HUES6 (cell line): Measurements from ENCODE around the gene GMDS.

Experiments
- H3K27ac ChIP-seq: 2 replicates; pipeline ENCODE4 v1.7.0; 2013; ENCODE audit warnings: low read depth, mild to moderate bottlenecking, low read length, inconsistent platforms
- H3K27me3 ChIP-seq: 2 replicates; pipeline ENCODE4 v1.6.1; 2013; ENCODE audit warnings: low read length; ENCODE audit not compliant: control insufficient read depth, insufficient read depth
- H3K36me3 ChIP-seq: 2 replicates; pipeline ENCODE4 v1.6.1; 2013; ENCODE audit warnings: low read length; ENCODE audit not compliant: control insufficient read depth, insufficient read depth
- H3K4me1 ChIP-seq: 2 replicates; pipeline ENCODE4 v1.6.1; 2013; ENCODE audit warnings: low read length; ENCODE audit not compliant: control insufficient read depth, insufficient read depth
- H3K4me3 ChIP-seq: 2 replicates; pipeline ENCODE4 v1.5.1; 2013; ENCODE audit warnings: low read depth, low read length
- H3K9ac ChIP-seq: one replicate; pipeline ENCODE4 v1.6.1; 2013; ENCODE audit warnings: mild to moderate bottlenecking, low read length
- H3K9me3 ChIP-seq: 2 replicates; pipeline ENCODE4 v1.6.1; 2013; ENCODE audit warnings: low read depth, low read length; ENCODE audit not compliant: control insufficient read depth, insufficient read depth

Gene GMDS

GRCh38 chr6:1645466-1646185 lies 599.8 kb downstream of the GMDS start:
- Histone ChIP-seq H3K4me3 (no peak overlapping the region), H3K9ac (no peak overlapping the region), H3K36me3 (no peaks in the 10 kb centered on the region), H3K4me1 (peaks cover 4% of the 10 kb centered on the region; the same call in 1 of the 2 replicates), H3K27me3 (no peaks in the 10 kb centered on the region; the same call in 1 of the 2 replicates), H3K9me3 (no peaks in the 10 kb centered on the region), H3K27ac (no peak overlapping the region)

- H3K4me3 ChIP-seq: no peak overlapping the region
- H3K9ac ChIP-seq: no peak overlapping the region
- H3K4me1 ChIP-seq: peaks cover 4% of the 10 kb centered on the region; the same call in 1 of the 2 replicates
- no peaks in the 10 kb centered on the region; the same call in 1 of the 2 replicates for H3K27me3 ChIP-seq
- H3K36me3 ChIP-seq: no peaks in the 10 kb centered on the region
- no peak overlapping the region for H3K27ac ChIP-seq
- H3K9me3 ChIP-seq: no peaks in the 10 kb centered on the region
Observed at GRCh38 chr6:1644516-1645060, 600.8 kb downstream of the GMDS start.

GRCh38 chr6:1643830-1644445 lies 601.5 kb downstream of the GMDS start:
- Histone ChIP-seq H3K4me1 (peaks cover 4% of the 10 kb centered on the region; the same call in 1 of the 2 replicates), H3K27me3 (no peaks in the 10 kb centered on the region; the same call in 1 of the 2 replicates), H3K9me3 (no peaks in the 10 kb centered on the region), H3K4me3 (no peak overlapping the region), H3K27ac (no peak overlapping the region), H3K36me3 (no peaks in the 10 kb centered on the region), H3K9ac (no peak overlapping the region)

- Histone ChIP-seq H3K27ac (no peak overlapping the region), H3K27me3 (no peaks in the 10 kb centered on the region; the same call in 1 of the 2 replicates)
Observed at GRCh38 chr6:1643111-1643510, 602.3 kb downstream of the GMDS start.

GRCh38 chr6:1641343-1641885 lies 604.0 kb downstream of the GMDS start:
- Histone ChIP-seq H3K27me3 (no peaks in the 10 kb centered on the region; the same call in 1 of the 2 replicates), H3K27ac (no peak overlapping the region), H3K9ac (no peak overlapping the region), H3K4me1 (peaks cover 4% of the 10 kb centered on the region; the same call in 1 of the 2 replicates), H3K9me3 (no peaks in the 10 kb centered on the region), H3K4me3 (no peak overlapping the region), H3K36me3 (no peaks in the 10 kb centered on the region)

More at GRCh38 chr6:1643111-1643510, 602.3 kb downstream of the GMDS start:
- Histone ChIP-seq H3K9me3 (no peaks in the 10 kb centered on the region), H3K4me1 (peaks cover 4% of the 10 kb centered on the region; the same call in 1 of the 2 replicates), H3K9ac (no peak overlapping the region), H3K36me3 (no peaks in the 10 kb centered on the region), H3K4me3 (no peak overlapping the region)

- Histone ChIP-seq H3K4me1 (peaks cover 4% of the 10 kb centered on the region; the same call in 1 of the 2 replicates), H3K27me3 (no peaks in the 10 kb centered on the region; the same call in 1 of the 2 replicates), H3K4me3 (no peak overlapping the region), H3K36me3 (no peaks in the 10 kb centered on the region), H3K27ac (no peak overlapping the region), H3K9ac (no peak overlapping the region), H3K9me3 (no peaks in the 10 kb centered on the region)
Observed at GRCh38 chr6:1640476-1640875, 604.9 kb downstream of the GMDS start.

GRCh38 chr6:1639430-1639829 lies 606.0 kb downstream of the GMDS start:
- peaks cover 4% of the 10 kb centered on the region; the same call in 1 of the 2 replicates for H3K4me1 ChIP-seq
- H3K9me3 ChIP-seq: no peaks in the 10 kb centered on the region
- H3K27me3 ChIP-seq: no peaks in the 10 kb centered on the region
- no peak overlapping the region for H3K9ac ChIP-seq
- no peak overlapping the region for H3K27ac ChIP-seq
- H3K36me3 ChIP-seq: no peaks in the 10 kb centered on the region
- H3K4me3 ChIP-seq: no peak overlapping the region

- Histone ChIP-seq H3K4me1 (peaks cover 4% of the 10 kb centered on the region; the same call in 1 of the 2 replicates), H3K27me3 (no peaks in the 10 kb centered on the region), H3K9ac (no peak overlapping the region), H3K4me3 (no peak overlapping the region), H3K9me3 (no peaks in the 10 kb centered on the region), H3K36me3 (no peaks in the 10 kb centered on the region), H3K27ac (no peak overlapping the region)
Observed at GRCh38 chr6:1636971-1637871, 608.2 kb downstream of the GMDS start.

- Histone ChIP-seq H3K27me3 (no peaks in the 10 kb centered on the region), H3K27ac (no peak overlapping the region), H3K9ac (no peak overlapping the region), H3K9me3 (no peaks in the 10 kb centered on the region), H3K36me3 (no peaks in the 10 kb centered on the region), H3K4me3 (no peak overlapping the region), H3K4me1 (peaks cover 3% of the 10 kb centered on the region; the same call in 1 of the 2 replicates)
Observed at GRCh38 chr6:1636272-1636825, 609.1 kb downstream of the GMDS start.
